Skin of body (tissue), 3 donors: ENCODE results near the gene DNAJC30. TPM values are rescaled to one million over a fixed set of nuclear protein-coding genes. Genes with fewer than 3 reads are reported as not detected.

ENCODE experiments used
- DNase-seq: peaks from one replicate; lab custom pipeline; 2025; lab: John Stamatoyannopoulos, UW
- small RNA-seq: library from RNA; depleted of rRNA; stranded (forward); fragments of <200 nt; gene quantifications from one replicate; pipeline ENCODE3, GENCODE V24; 2014; ENCODE audit warnings: low replicate concordance
- total RNA-seq: library from RNA; depleted of rRNA; stranded (reverse); fragments of >200 nt; gene quantifications from one replicate; pipeline ENCODE4 v1.2.3, GENCODE V29; 2014

DNAJC30 gene
- total RNA-seq, 1 donor from 2014 or later: 3.4 TPM

DNA sequence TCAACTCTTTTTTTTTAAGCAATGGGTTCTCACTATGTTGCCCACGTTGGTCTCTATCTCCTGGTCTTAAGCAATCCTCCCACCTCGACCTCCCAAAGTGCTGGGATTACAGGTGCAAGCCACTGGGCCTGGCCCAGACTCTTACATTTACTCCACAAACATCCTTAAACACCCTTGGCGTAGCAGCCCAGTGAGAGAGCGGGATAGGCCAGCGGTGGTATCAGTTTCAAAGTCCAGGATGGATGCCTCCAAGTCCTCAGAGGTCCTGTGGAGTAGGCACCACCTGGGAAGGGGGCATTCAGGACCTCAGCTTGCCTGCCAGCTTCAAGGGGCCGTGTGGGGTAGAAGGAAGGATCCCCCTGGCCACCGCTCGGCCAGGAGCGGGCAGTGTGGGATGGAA is 33.7 kb downstream of the DNAJC30 start:
- DNase-seq: no peak

- no peak for DNase-seq
Observed at GRCh38 chr7:73648593-73649332, 34.5 kb downstream of the DNAJC30 start.

GRCh38 chr7:73647725-73648592 is 35.3 kb downstream of the DNAJC30 start:
- DNase-seq: no peak

DNA sequence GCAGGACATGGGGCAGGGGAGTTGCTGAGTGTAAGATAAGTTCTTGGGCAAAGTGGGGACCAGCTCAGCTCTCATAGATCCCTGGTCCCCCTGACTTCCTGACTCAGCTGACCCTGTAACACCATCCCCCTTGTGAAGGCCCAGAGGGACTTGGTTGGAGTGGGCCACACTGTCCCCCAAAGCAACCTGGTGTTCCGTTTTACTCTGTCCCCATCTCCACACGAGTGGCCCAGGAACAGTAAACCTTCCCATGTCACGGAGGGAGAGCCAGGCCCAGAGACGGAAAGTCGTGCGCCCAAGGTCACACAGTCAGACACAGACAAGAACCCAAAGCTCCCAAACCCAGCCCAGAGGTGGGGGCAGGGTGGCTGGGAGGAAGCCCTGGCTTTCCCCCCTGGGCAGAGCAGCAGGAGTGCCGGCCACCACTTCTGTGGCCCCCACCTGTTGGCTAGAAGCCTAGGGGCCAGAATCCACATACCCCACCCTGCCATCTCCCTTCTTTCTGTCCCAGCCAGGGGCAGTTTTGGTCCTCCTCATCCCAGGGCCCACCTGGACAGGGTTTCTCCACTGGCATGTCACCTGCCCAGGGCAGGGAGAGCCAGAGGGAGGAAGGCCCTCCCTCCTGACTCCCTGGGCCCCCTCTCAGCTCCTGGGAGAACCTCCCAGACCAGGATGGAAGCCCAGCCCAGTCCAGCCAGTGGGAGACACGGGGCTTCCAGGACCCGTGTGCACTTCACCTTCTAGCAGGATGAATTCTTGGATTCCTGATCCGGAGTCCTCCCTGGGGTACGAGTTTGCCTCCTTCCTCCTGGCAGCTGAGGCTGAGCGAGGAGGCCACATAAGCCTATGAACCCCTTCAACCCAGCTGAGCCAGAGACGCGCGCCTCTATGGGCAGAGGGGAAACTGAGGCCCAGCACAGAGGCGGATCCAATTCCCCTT is 36.2 kb downstream of the DNAJC30 start:
- DNase-seq: no peak

- DNase-seq: no peak
Observed at GRCh38 chr7:73645643-73646174, 37.5 kb downstream of the DNAJC30 start.

DNA sequence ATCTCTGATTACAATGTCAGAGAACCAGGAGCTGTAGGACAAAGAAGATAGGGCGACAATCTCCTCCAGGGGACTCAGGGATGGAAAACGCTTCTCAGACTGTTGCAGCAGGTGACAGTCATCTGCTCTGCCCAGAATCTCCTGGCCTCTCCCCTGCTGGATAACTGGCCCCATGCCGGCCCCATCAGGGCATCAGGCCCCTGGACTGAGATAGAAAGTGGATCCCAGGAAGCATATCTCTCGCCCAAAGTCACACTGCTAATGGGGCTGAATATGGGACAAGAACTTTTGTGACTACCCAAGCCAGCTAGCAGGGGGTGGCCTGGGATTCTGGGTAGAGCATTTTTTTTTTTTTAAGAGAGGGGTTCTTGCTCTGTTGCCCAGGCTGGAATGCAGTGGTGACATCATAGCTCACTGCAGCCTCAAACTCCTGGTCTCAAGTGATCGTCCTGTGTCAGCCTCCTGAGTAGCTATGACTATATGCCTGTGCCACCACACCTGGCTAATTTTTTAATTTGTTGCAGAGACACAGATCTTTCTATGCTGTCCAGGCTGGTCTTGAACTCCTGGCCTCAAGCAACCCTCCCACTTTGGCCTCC is 38.5 kb downstream of the DNAJC30 start:
- no peak for DNase-seq

- DNase-seq: no peak
Observed at GRCh38 chr7:73642834-73643233, 40.4 kb downstream of the DNAJC30 start.

GRCh38 chr7:73638911-73639310 is 44.3 kb downstream of the DNAJC30 start:
- DNase-seq: no peak

- no peak for DNase-seq
Observed at GRCh38 chr7:73635428-73636200, 47.6 kb downstream of the DNAJC30 start.

DNA sequence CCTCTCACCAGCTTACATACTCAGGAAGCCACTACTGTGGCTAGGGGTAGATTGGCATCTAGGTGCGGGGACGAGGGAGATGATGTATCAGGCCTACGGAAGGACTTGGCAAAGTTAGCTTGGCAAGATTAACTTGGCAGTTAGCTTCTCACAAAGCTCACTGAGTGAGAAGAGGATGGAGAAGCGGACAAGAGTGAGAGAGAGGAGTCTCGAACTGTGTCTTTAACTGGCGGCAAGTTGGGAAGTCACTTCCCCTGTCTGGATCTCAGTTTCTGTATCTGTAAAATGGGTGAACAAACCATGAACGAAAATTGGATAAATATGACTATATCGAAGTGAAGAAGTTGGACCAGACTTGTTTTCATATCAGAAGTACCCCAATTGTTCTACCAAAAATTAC is 49.4 kb downstream of the DNAJC30 start:
- DNase-seq: no peak

DNA sequence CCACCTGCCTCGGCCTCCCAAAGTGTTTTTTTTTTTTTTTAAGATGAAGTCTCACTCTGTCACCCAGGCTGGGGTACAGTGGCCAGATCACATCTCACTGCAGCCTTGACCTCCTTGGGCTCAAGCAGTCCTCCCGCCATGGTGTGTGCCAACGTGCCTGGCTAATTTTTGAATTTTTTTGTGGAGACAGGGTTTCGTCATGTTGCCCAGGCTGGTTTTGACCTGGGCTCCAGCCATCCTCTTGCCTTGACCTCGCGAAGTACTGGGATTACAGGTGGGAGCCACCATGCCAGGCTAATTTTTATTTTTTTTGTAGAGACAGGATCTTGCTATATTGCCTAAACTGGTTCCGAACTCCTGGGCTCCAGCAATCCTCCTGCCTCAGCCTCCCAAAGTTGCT is 49.9 kb downstream of the DNAJC30 start:
- DNase-seq: no peak

DNA sequence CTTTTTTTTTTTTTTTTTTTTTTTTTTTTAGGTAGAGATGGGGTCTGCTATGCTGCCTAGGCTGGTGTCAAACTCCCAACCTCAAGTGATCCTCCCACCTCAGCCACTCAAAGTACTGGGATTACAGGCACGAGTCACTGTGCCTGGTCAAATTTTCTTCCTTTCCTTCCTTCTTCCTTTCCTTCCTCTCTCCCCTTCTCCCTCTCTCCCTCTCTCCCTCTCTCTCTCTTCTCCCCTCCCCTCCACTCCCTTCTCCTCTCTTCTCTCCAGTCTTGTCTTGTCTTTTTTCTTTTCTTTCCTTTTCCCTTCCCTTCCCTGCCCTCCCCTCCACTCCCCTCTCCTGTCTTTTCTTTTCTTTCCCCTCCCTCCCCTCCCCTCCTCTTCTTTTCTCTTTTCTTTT is 51.7 kb downstream of the DNAJC30 start:
- no peak for DNase-seq

Small RNA genes lying within 50 kb of the gene (small RNA-seq; reads per million reads assigned to genes)
- gene MIR4284 (not detected), gene RN7SL265P (not detected)

Other genes with a start within 250 kb of the DNAJC30 start
- 1.4 TPM for gene FZD9, start 249.7 kb downstream of the DNAJC30 start, total RNA-seq
- 43.1 TPM for gene BAZ1B, start 161.2 kb downstream of the DNAJC30 start, total RNA-seq
- 8.5 TPM for gene BCL7B, start 125.8 kb downstream of the DNAJC30 start, total RNA-seq
- gene TBL2, start 104.9 kb downstream of the DNAJC30 start, total RNA-seq: 33.2 TPM
- 22.3 TPM for gene MLXIPL, start 58.9 kb downstream of the DNAJC30 start, total RNA-seq
- 3.6 TPM for gene VPS37D, start 15.6 kb downstream of the DNAJC30 start, total RNA-seq
- gene BUD23, start 144 bp upstream of the DNAJC30 start, total RNA-seq: 28.0 TPM
- 8.5 TPM for gene STX1A, start 36.2 kb upstream of the DNAJC30 start, total RNA-seq
- 8.0 TPM for gene ABHD11, start 55.3 kb upstream of the DNAJC30 start, total RNA-seq
- 0.20 TPM for gene CLDN3, start 86.8 kb upstream of the DNAJC30 start, total RNA-seq
- 75.4 TPM for gene CLDN4, start 147.5 kb upstream of the DNAJC30 start, total RNA-seq
- 3.2 TPM for gene METTL27, start 159.1 kb upstream of the DNAJC30 start, total RNA-seq
- gene TMEM270, start 177.7 kb upstream of the DNAJC30 start, total RNA-seq: not detected